ENCODE results near the gene THAP8. TPM values are rescaled to one million over a fixed set of nuclear protein-coding genes. Genes with fewer than 3 reads are reported as not detected.

THAP8 gene
- polyA plus RNA-seq, 1 experiment = 3.9 TPM

DNA sequence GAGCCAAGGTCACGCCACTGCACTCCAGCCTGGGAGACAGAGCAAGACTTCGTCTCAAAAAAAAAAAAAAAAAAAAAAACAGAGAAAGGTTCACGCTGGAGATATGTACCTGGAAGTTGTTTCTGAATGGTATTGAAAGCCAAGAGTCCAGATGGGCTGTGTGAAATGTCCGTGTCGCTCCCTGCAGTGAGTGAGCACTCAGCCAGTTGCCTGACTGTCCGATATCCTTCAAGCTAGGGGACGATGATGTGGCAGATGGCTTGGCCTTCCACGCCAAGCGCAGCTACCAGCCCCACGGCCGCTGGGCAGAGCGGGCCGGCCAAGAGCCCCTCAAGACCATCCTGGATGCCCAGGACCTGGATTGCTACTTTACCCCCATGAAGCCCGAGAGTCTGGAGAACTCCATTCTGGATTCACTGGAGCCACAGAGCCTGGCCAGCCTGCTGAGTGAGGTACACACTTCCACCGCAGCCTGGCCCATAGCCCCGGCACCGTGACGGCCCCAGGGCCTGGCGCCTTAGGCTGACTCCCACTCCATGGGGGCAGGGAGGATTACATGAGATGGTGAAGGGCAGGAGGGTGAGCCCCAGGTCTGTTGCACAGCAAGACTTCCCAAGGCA lies 45.2 kb upstream of the THAP8 start:
- Histone ChIP-seq H3K4me3 (ENCODE audit: low read depth, low read length) (no peak overlapping the region), H3K9me3 (ENCODE audit: control insufficient read depth, insufficient read depth, low read length) (no peaks in the 10 kb centered on the region), H3K27ac (ENCODE audit: low read depth, low read length) (no peak overlapping the region), H3K27me3 (ENCODE audit: control insufficient read depth, insufficient read depth, low read length) (no peaks in the 10 kb centered on the region)
- no peak for DNase-seq (ENCODE audit: low read depth, low spot score)
- no peak for TF ChIP-seq CTCF (IDR thresholded peaks at IDR 0.05; ENCODE audit: low read depth, low read length)
- ChIA-PET POLR2A (no interaction called here), CTCF (interaction anchor here (1.1 kb wide), 1 partner anchor 9 kb away, joined by 5 read pairs; no protein-coding TSS in a partner anchor)

DNA sequence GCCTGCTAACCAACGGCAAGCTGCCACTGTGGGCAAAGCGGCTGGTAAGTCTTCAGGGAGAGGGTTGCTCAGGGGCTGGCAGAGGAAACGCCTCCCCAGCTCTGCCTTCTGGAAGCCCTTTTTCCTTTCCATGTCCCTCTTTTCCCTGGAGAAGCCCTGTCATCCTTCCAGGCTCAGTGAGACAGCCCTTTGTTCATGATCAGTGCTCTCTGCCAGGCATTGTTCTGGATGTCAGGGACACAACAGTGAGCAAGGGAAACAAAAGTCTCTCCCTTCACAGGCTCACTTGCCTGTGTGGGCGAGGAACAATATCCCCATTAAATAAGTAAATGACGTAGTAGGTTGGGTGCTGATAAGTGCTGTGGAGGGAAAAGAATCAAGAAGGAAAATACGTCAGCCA lies 43.0 kb upstream of the THAP8 start:
- no peaks in the 10 kb centered on the region for H3K27me3 ChIP-seq (ENCODE audit: control insufficient read depth, insufficient read depth, low read length)
- POLR2A ChIA-PET = no interaction called here
- H3K4me3 ChIP-seq (ENCODE audit: low read depth, low read length) = no peak overlapping the region
- no peak for TF ChIP-seq CTCF (IDR thresholded peaks at IDR 0.05; ENCODE audit: low read depth, low read length)
- DNase-seq (ENCODE audit: low read depth, low spot score) = no peak
- CTCF ChIA-PET = no interaction called here
- H3K9me3 ChIP-seq (ENCODE audit: control insufficient read depth, insufficient read depth, low read length) = no peaks in the 10 kb centered on the region
- H3K27ac ChIP-seq (ENCODE audit: low read depth, low read length) = no peak overlapping the region

DNA sequence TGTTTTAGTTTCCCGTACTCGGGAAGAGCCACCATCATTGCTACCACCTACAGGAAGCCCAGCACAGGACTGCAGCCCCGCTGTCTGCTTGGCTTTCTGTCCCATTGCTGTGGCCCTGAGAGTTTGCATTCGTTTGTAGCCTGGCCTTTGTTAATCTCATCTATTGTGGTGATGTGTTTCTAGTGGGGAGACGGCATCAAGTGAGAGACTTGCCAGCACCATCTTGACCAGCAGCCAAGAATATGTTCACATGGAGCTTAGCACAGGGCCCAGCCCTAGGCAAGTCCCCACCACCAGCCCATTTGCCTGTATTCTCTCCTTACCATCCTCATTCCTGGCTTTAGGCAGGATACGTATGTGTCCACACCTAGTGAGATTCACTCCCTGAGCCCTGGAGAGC lies 39.6 kb upstream of the THAP8 start:
- Histone ChIP-seq H3K27ac (ENCODE audit: low read depth, low read length) (no peak overlapping the region), H3K9me3 (ENCODE audit: control insufficient read depth, insufficient read depth, low read length) (no peaks in the 10 kb centered on the region), H3K4me3 (ENCODE audit: low read depth, low read length) (no peak overlapping the region), H3K27me3 (ENCODE audit: control insufficient read depth, insufficient read depth, low read length) (no peaks in the 10 kb centered on the region)
- POLR2A ChIA-PET = no interaction called here
- CTCF ChIA-PET = no interaction called here
- no peak for TF ChIP-seq CTCF (IDR thresholded peaks at IDR 0.05; ENCODE audit: low read depth, low read length)
- DNase-seq (ENCODE audit: low read depth, low spot score) = no peak

- Histone ChIP-seq H3K4me3 (ENCODE audit: low read depth, low read length) (no peak overlapping the region), H3K27me3 (ENCODE audit: control insufficient read depth, insufficient read depth, low read length) (no peaks in the 10 kb centered on the region), H3K9me3 (ENCODE audit: control insufficient read depth, insufficient read depth, low read length) (no peaks in the 10 kb centered on the region), H3K27ac (ENCODE audit: low read depth, low read length) (no peak overlapping the region)
- no peak for TF ChIP-seq CTCF (IDR thresholded peaks at IDR 0.05; ENCODE audit: low read depth, low read length)
- ChIA-PET POLR2A (no interaction called here), CTCF (no interaction called here)
- DNase-seq (ENCODE audit: low read depth, low spot score) = no peak
Observed at GRCh38 chr19:36093146-36093662, 39.1 kb upstream of the THAP8 start.

DNA sequence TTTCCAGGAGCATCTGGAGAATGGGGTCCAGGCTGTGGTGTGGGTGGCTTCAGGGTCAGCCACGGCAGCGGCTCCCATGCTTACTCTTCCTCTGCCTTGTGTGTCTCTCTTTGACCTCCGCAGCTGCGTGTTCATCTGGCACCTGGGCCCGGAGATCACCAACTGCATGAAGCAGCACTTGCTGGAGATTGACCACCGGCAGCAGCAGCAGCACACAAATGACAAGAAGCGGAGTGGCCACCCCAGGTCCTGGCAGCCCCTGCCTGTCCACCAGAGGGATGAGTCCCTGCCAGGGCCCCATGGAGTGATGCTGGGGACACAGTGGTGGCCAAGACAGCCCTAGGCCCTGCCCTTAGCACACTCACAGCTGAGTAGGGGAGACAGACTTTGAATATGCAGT lies 38.5 kb upstream of the THAP8 start:
- Histone ChIP-seq H3K27me3 (ENCODE audit: control insufficient read depth, insufficient read depth, low read length) (no peaks in the 10 kb centered on the region), H3K4me3 (ENCODE audit: low read depth, low read length) (no peak overlapping the region), H3K27ac (ENCODE audit: low read depth, low read length) (no peak overlapping the region), H3K9me3 (ENCODE audit: control insufficient read depth, insufficient read depth, low read length) (no peaks in the 10 kb centered on the region)
- ChIA-PET CTCF (no interaction called here), POLR2A (no interaction called here)
- no peak for TF ChIP-seq CTCF (IDR thresholded peaks at IDR 0.05; ENCODE audit: low read depth, low read length)
- no peak for DNase-seq (ENCODE audit: low read depth, low spot score)
